DND-41 (cell line): ENCODE measurements around the gene ABHD6.

Experiments used
- ATAC-seq: fragments of 200-7000 bp; cut with Tn5 transposase; 3 replicates; pipeline ENCODE4 v1.9.1; 2021; ENCODE audit warnings: low read depth; ENCODE audit not compliant: insufficient read depth
- DNase-seq: peaks from one replicate; pipeline ENCODE4 v3.0.0-alpha.2; 2020
- H2AFZ ChIP-seq: 2 replicates; pipeline ENCODE4 v1.6.0; 2012; ENCODE audit warnings: low read depth, low read length
- H3K27ac ChIP-seq: 2 replicates; pipeline ENCODE4 v1.5.1; 2012; ENCODE audit warnings: low read length, inconsistent platforms
- H3K27me3 ChIP-seq: fragments of 200-600 bp; sonication (generic); 2 replicates; pipeline ENCODE4 v1.6.0; 2012; ENCODE audit warnings: low read length, mild to moderate bottlenecking, inconsistent platforms; ENCODE audit not compliant: insufficient read depth, poor library complexity
- H3K36me3 ChIP-seq: 2 replicates; pipeline ENCODE4 v1.5.1; 2012; ENCODE audit warnings: low read length, inconsistent platforms; ENCODE audit not compliant: insufficient read depth
- H3K4me1 ChIP-seq: 2 replicates; pipeline ENCODE4 v1.5.1; 2012; ENCODE audit warnings: mild to moderate bottlenecking, low read length; ENCODE audit not compliant: insufficient read depth
- H3K4me2 ChIP-seq: 2 replicates; pipeline ENCODE4 v1.6.0; 2012; ENCODE audit warnings: mild to moderate bottlenecking, moderate library complexity, low read length, inconsistent platforms; ENCODE audit not compliant: insufficient read depth
- H3K4me3 ChIP-seq, 2 experiments: fragments of 200-600 bp in 1 of 2; shearing (Covaris generic) in 1 of 2; 2 replicates each; pipeline ENCODE4 v1.5.1; 2012 to 2016; ENCODE audit warnings: inconsistent platforms in 2 of 2, low read length in 2 of 2, mild to moderate bottlenecking in 2 of 2, low read depth in 1 of 2, moderate library complexity in 1 of 2
- H3K79me2 ChIP-seq: 2 replicates; pipeline ENCODE4 v1.6.0; 2012; ENCODE audit warnings: low read length, inconsistent platforms; ENCODE audit not compliant: insufficient read depth
- H3K9ac ChIP-seq: 2 replicates; pipeline ENCODE4 v1.6.0; 2012; ENCODE audit warnings: low read depth, mild to moderate bottlenecking, inconsistent platforms, low read length, moderate library complexity
- H3K9me3 ChIP-seq: 2 replicates; pipeline ENCODE4 v1.5.1; 2012; ENCODE audit warnings: low read length, moderate library complexity, mild to moderate bottlenecking, inconsistent platforms; ENCODE audit not compliant: insufficient read depth, severe bottlenecking
- H4K20me1 ChIP-seq: 2 replicates; pipeline ENCODE4 v1.6.0; 2012; ENCODE audit warnings: low read length; ENCODE audit not compliant: insufficient read depth
- CTCF ChIP-seq: IDR thresholded peaks from 2 replicates; pipeline ENCODE4 v1.5.1; 2012; ENCODE audit warnings: borderline replicate concordance, low read length, moderate library complexity, mild to moderate bottlenecking; ENCODE audit not compliant: poor library complexity, severe bottlenecking; ENCODE audit errors: extremely low read depth
- EZH2 ChIP-seq: IDR thresholded peaks from 3 replicates; pipeline ENCODE4 v1.6.1; 2012; ENCODE audit warnings: borderline replicate concordance, low read depth, mild to moderate bottlenecking, moderate library complexity, low read length, inconsistent platforms; ENCODE audit not compliant: severe bottlenecking

Gene ABHD6

GRCh38 chr3:58246148-58247047 lies 8.8 kb downstream of the ABHD6 start:
- Histone ChIP-seq H3K9me3 (no peaks in the 10 kb centered on the region), H3K79me2 (no peaks in the 10 kb centered on the region), H3K4me3 (no peak overlapping the region), H3K9ac (no peak overlapping the region), H3K27me3 (no peaks in the 10 kb centered on the region), H3K27ac (no peak overlapping the region), H2AFZ (no peak overlapping the region), H3K36me3 (no peaks in the 10 kb centered on the region), H3K4me1 (no peaks in the 10 kb centered on the region), H3K4me2 (no peak overlapping the region), H4K20me1 (peaks cover 10% of the 10 kb centered on the region; the same call in 1 of the 2 replicates)
- DNase-seq (no peak), ATAC-seq (no peak)
- TF ChIP-seq CTCF (no peak), EZH2 (no peak)

- no peaks in the 10 kb centered on the region for H3K27me3 ChIP-seq
- no peaks in the 10 kb centered on the region for H3K9me3 ChIP-seq
- H3K79me2 ChIP-seq = no peaks in the 10 kb centered on the region
- H3K27ac ChIP-seq = no peak overlapping the region
- TF ChIP-seq EZH2 = no peak
- no peak for TF ChIP-seq CTCF
- no peak overlapping the region for H2AFZ ChIP-seq
- H4K20me1 ChIP-seq = peaks cover 3% of the 10 kb centered on the region; the same call in 1 of the 2 replicates
- no peak overlapping the region for H3K4me2 ChIP-seq
- H3K9ac ChIP-seq = no peak overlapping the region
- H3K36me3 ChIP-seq = no peaks in the 10 kb centered on the region
- no peak overlapping the region for H3K4me3 ChIP-seq
- H3K4me1 ChIP-seq = no peaks in the 10 kb centered on the region
- ATAC-seq (no peak), DNase-seq (no peak)
Measured at GRCh38 chr3:58249358-58250092, 11.9 kb downstream of the ABHD6 start.

- Histone ChIP-seq H3K4me1 (no peaks in the 10 kb centered on the region), H3K27me3 (no peaks in the 10 kb centered on the region), H3K4me2 (no peak overlapping the region), H3K36me3 (no peaks in the 10 kb centered on the region), H3K9me3 (no peaks in the 10 kb centered on the region), H3K27ac (no peak overlapping the region), H3K9ac (no peak overlapping the region), H4K20me1 (peaks cover 3% of the 10 kb centered on the region; the same call in 1 of the 2 replicates), H3K79me2 (no peaks in the 10 kb centered on the region), H2AFZ (no peak overlapping the region), H3K4me3 (no peak overlapping the region)
- ATAC-seq (no peak), DNase-seq (no peak)
- no peak for TF ChIP-seq EZH2
- no peak for TF ChIP-seq CTCF
Measured at GRCh38 chr3:58250093-58250707, 12.6 kb downstream of the ABHD6 start.
